ENCODE measurements around the gene DUSP11.

DNA sequence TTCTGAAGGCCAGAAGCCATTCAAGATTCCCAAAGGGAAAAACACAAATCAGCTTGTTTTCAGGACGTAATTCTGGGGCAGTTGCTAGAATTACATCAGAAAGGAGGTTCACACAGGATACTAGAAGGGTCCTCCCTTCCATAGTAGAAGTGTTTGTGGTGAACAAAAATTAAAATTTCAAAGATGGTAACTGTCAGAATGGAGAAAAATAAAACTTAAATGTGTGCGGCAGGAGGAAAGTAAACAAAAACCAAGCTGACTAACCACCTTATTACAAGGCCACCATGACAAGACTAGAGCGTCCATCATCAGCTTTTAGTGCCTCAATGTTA is 33.1 kb downstream of the DUSP11 start:
- TF ChIP-seq, protein P1, sequence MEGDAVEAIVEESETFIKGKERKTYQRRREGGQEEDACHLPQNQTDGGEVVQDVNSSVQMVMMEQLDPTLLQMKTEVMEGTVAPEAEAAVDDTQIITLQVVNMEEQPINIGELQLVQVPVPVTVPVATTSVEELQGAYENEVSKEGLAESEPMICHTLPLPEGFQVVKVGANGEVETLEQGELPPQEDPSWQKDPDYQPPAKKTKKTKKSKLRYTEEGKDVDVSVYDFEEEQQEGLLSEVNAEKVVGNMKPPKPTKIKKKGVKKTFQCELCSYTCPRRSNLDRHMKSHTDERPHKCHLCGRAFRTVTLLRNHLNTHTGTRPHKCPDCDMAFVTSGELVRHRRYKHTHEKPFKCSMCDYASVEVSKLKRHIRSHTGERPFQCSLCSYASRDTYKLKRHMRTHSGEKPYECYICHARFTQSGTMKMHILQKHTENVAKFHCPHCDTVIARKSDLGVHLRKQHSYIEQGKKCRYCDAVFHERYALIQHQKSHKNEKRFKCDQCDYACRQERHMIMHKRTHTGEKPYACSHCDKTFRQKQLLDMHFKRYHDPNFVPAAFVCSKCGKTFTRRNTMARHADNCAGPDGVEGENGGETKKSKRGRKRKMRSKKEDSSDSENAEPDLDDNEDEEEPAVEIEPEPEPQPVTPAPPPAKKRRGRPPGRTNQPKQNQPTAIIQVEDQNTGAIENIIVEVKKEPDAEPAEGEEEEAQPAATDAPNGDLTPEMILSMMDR (IDR thresholded peaks at IDR 0.05): no peak
- TF ChIP-seq POLR2A (IDR thresholded peaks at IDR 0.05) (no peak), EP300 (IDR thresholded peaks at IDR 0.05) (no peak)
